ENCODE data around the gene CSF2RB.
"Not testable (repeated sequence)": the region's sequence is repeated elsewhere in the genome, so short reads cannot be mapped to it uniquely, and the experiment has no call there.

The CSF2RB gene

GRCh38 chr22:36977947-36978660 is 64.7 kb downstream of the CSF2RB start:
- no peaks in the 10 kb centered on the region for H3K36me3 Mint-ChIP-seq (ENCODE audit: low read depth)
- peak overlapping the region; percentile 82 for H3K4me3 Mint-ChIP-seq
- H3K9me3 Mint-ChIP-seq = no peaks in the 10 kb centered on the region
- peaks cover 4% of the 10 kb centered on the region for H3K27me3 Mint-ChIP-seq
- peak overlapping the region; percentile 92 for H3K27ac Mint-ChIP-seq
- peaks cover 15% of the 10 kb centered on the region for H3K4me1 Mint-ChIP-seq (ENCODE audit: low read depth)
- DNase-seq = peak; percentile 90

- no peak for DNase-seq
- H3K4me3 Mint-ChIP-seq = no peak overlapping the region
- H3K27me3 Mint-ChIP-seq = peaks cover 9% of the 10 kb centered on the region
- H3K36me3 Mint-ChIP-seq (ENCODE audit: low read depth) = no peaks in the 10 kb centered on the region
- H3K4me1 Mint-ChIP-seq (ENCODE audit: low read depth) = peaks cover 15% of the 10 kb centered on the region
- no peaks in the 10 kb centered on the region for H3K9me3 Mint-ChIP-seq
- H3K27ac Mint-ChIP-seq = no peak overlapping the region
Measured at GRCh38 chr22:36979016-36979910, 65.8 kb downstream of the CSF2RB start.

GRCh38 chr22:36981247-36981775 is 67.9 kb downstream of the CSF2RB start:
- Mint-ChIP-seq H3K9me3 (peaks cover 12% of the 10 kb centered on the region), H3K27me3 (peaks cover 9% of the 10 kb centered on the region), H3K4me1 (ENCODE audit: low read depth) (peaks cover 15% of the 10 kb centered on the region), H3K27ac (no peak overlapping the region), H3K4me3 (no peak overlapping the region), H3K36me3 (ENCODE audit: low read depth) (no peaks in the 10 kb centered on the region)
- DNase-seq = no peak

- no peaks in the 10 kb centered on the region for H3K36me3 Mint-ChIP-seq (ENCODE audit: low read depth)
- H3K4me3 Mint-ChIP-seq = no peak overlapping the region
- peaks cover 18% of the 10 kb centered on the region for H3K9me3 Mint-ChIP-seq
- H3K27me3 Mint-ChIP-seq = peaks cover 9% of the 10 kb centered on the region
- no peak overlapping the region for H3K27ac Mint-ChIP-seq
- H3K4me1 Mint-ChIP-seq (ENCODE audit: low read depth) = peaks cover 10% of the 10 kb centered on the region
- DNase-seq = no peak
Measured at GRCh38 chr22:36982136-36982535, 68.7 kb downstream of the CSF2RB start.

GRCh38 chr22:36985211-36985889 is 71.9 kb downstream of the CSF2RB start:
- Mint-ChIP-seq H3K4me3 (no peak overlapping the region), H3K9me3 (peaks cover 18% of the 10 kb centered on the region), H3K27ac (no peak overlapping the region), H3K36me3 (ENCODE audit: low read depth) (no peaks in the 10 kb centered on the region), H3K4me1 (ENCODE audit: low read depth) (peaks cover 3% of the 10 kb centered on the region), H3K27me3 (peaks cover 23% of the 10 kb centered on the region)
- DNase-seq = no peak

GRCh38 chr22:36986242-36986821 is 72.9 kb downstream of the CSF2RB start:
- Mint-ChIP-seq H3K4me1 (ENCODE audit: low read depth) (peaks cover 3% of the 10 kb centered on the region), H3K36me3 (ENCODE audit: low read depth) (no peaks in the 10 kb centered on the region), H3K27ac (no peak overlapping the region), H3K9me3 (peaks cover 18% of the 10 kb centered on the region), H3K27me3 (peaks cover 31% of the 10 kb centered on the region), H3K4me3 (no peak overlapping the region)
- peak; percentile 73 for DNase-seq

- no peaks in the 10 kb centered on the region for H3K36me3 Mint-ChIP-seq (ENCODE audit: low read depth)
- H3K27me3 Mint-ChIP-seq = peaks cover 32% of the 10 kb centered on the region
- no peak overlapping the region for H3K27ac Mint-ChIP-seq
Measured at GRCh38 chr22:36988075-36988832, 74.8 kb downstream of the CSF2RB start.

GRCh38 chr22:36989012-36989411 is 75.6 kb downstream of the CSF2RB start:
- H3K9me3 Mint-ChIP-seq = peaks cover 18% of the 10 kb centered on the region
- H3K36me3 Mint-ChIP-seq (ENCODE audit: low read depth); DNase-seq; H3K27ac Mint-ChIP-seq; H3K4me3 Mint-ChIP-seq; H3K4me1 Mint-ChIP-seq (ENCODE audit: low read depth): not testable (repeated sequence)
- peaks cover 27% of the 10 kb centered on the region for H3K27me3 Mint-ChIP-seq

More at GRCh38 chr22:36988075-36988832, 74.8 kb downstream of the CSF2RB start:
- Mint-ChIP-seq H3K4me1 (ENCODE audit: low read depth) (peaks cover 3% of the 10 kb centered on the region), H3K9me3 (peaks cover 18% of the 10 kb centered on the region), H3K4me3 (no peak overlapping the region)
- DNase-seq = no peak
